HepG2 (cell line): ENCODE measurements around the gene C19orf44. TPM values are rescaled to one million over a fixed set of nuclear protein-coding genes. Genes with fewer than 3 reads are reported as not detected.
A peak's percentile ranks its signal among the peaks of the same experiment; 100 is the strongest.

ENCODE experiments used
- CBFB ChIP-seq: sonication (generic); formaldehyde crosslinking; IDR thresholded peaks from 2 replicates; pipeline ENCODE4 v1.4.0; 2020; ENCODE audit warnings: missing genetic modification reagents
- KDM4B ChIP-seq: sonication (generic); formaldehyde crosslinking; IDR thresholded peaks from 2 replicates; pipeline ENCODE4 v1.4.0; 2020; ENCODE audit warnings: missing genetic modification reagents
- MBD4 ChIP-seq: IDR thresholded peaks from 2 replicates; pipeline ENCODE4 v1.6.1; 2012; ENCODE audit warnings: low read length, inconsistent platforms, borderline replicate concordance
- NBN ChIP-seq: fragments of 450-650 bp; conservative IDR thresholded peaks from 2 replicates; pipeline ENCODE4 v1.6.1; 2017
- PRPF4 ChIP-seq: fragments of 200-400 bp; formaldehyde crosslinking; IDR thresholded peaks from 2 replicates; pipeline ENCODE4 v1.6.1; 2016; ENCODE audit warnings: low read length, low read depth; ENCODE audit not compliant: poor library complexity, severe bottlenecking
- RFX1 ChIP-seq: fragments of 450-650 bp; IDR thresholded peaks from 2 replicates; pipeline ENCODE4 v1.6.1; 2017
- SNAI1 ChIP-seq: sonication (generic); formaldehyde crosslinking; IDR thresholded peaks from 2 replicates; pipeline ENCODE4 v1.5.0; 2020; ENCODE audit warnings: mild to moderate bottlenecking, missing genetic modification reagents, borderline replicate concordance
- SP140L ChIP-seq: sonication (generic); formaldehyde crosslinking; IDR thresholded peaks from 2 replicates; pipeline ENCODE4 v1.4.0; 2020; ENCODE audit warnings: missing genetic modification reagents, borderline replicate concordance
- SPEN ChIP-seq: sonication (generic); formaldehyde crosslinking; IDR thresholded peaks from 2 replicates; pipeline ENCODE4 v1.5.1; 2020; ENCODE audit warnings: low read depth, mild to moderate bottlenecking, missing genetic modification reagents
- TBX2 ChIP-seq: sonication (generic); formaldehyde crosslinking; IDR thresholded peaks from 2 replicates; pipeline ENCODE4 v1.5.0; 2020; ENCODE audit warnings: missing genetic modification reagents, mild to moderate bottlenecking, borderline replicate concordance
- XRCC5 ChIP-seq: fragments of 200-400 bp; formaldehyde crosslinking; optimal IDR thresholded peaks from 2 replicates; pipeline ENCODE3; 2017; ENCODE audit warnings: mild to moderate bottlenecking, low read length
- ZKSCAN1 ChIP-seq: fragments of 150-350 bp; IDR thresholded peaks from 2 replicates; pipeline ENCODE4 v1.6.1; 2014; ENCODE audit warnings: low read length
- ZKSCAN8 ChIP-seq: IDR thresholded peaks from 2 replicates; pipeline ENCODE4 v1.6.1; 2016; ENCODE audit warnings: borderline replicate concordance, missing genetic modification reagents, missing compliant biosample characterization
- ZNF558 ChIP-seq: sonication (generic); formaldehyde crosslinking; IDR thresholded peaks from 2 replicates; pipeline ENCODE4 v1.9.0; 2022; ENCODE audit warnings: mild to moderate bottlenecking, missing genetic modification reagents, borderline replicate concordance
- ZNF615 ChIP-seq: sonication (generic); formaldehyde crosslinking; IDR thresholded peaks from 2 replicates; pipeline ENCODE4 v1.5.0; 2020; ENCODE audit warnings: mild to moderate bottlenecking, missing genetic modification reagents, borderline replicate concordance
- ZNF674 ChIP-seq: sonication (generic); formaldehyde crosslinking; IDR thresholded peaks from 2 replicates; pipeline ENCODE4 v1.5.0; 2020; ENCODE audit warnings: low read depth, mild to moderate bottlenecking, missing genetic modification reagents
- ZSCAN31 ChIP-seq: sonication (generic); formaldehyde crosslinking; IDR thresholded peaks from 2 replicates; pipeline ENCODE4 v1.5.0; 2020; ENCODE audit warnings: low read depth, mild to moderate bottlenecking, missing genetic modification reagents
- polyA plus RNA-seq, 8 experiments: library from polyadenylated mRNA; depleted of rRNA in 3 of 8; stranded (reverse) in 7 of 8; unstranded in 1 of 8; fragments of >200 nt; fragmentation: Illumina TruSeq in 4 of 8; extraction: Trizol in 4 of 8; gene quantifications; 2 replicates each; pipeline versions ENCODE4 v1.2.1 to v1.2.3, GENCODE V29; 2011 to 2016; ENCODE audit warnings: low read depth in 4 of 8, missing spikeins in 1 of 8, mixed read lengths in 1 of 8; ENCODE audit not compliant: insufficient read depth in 1 of 8
- total RNA-seq, 5 experiments: library from RNA; depleted of rRNA; stranded (reverse); fragments of >200 nt; fragmentation: Illumina TruSeq; extraction: Trizol; gene quantifications; 2 replicates each; pipeline ENCODE4 v1.2.3, GENCODE V29; 2016; ENCODE audit warnings: low read depth in 1 of 5
- TF ChIP-seq, protein P1 (sequence below): sonication (generic); formaldehyde crosslinking; IDR thresholded peaks from 2 replicates; pipeline ENCODE4 v1.4.0; 2020; ENCODE audit warnings: missing genetic modification reagents, borderline replicate concordance
- TF ChIP-seq, protein P2 (sequence below): IDR thresholded peaks from 2 replicates; pipeline ENCODE4 v1.4.0; 2020; ENCODE audit warnings: mild to moderate bottlenecking, missing genetic modification reagents
- TF ChIP-seq, protein P3 (sequence below): sonication (generic); formaldehyde crosslinking; IDR thresholded peaks from 2 replicates; pipeline ENCODE4 v1.4.0; 2020; ENCODE audit warnings: missing genetic modification reagents
- TF ChIP-seq, protein P4 (sequence below): sonication (generic); formaldehyde crosslinking; IDR thresholded peaks from 2 replicates; pipeline ENCODE4 v1.4.0; 2020; ENCODE audit warnings: missing genetic modification reagents

The C19orf44 gene
- total and polyA plus RNA-seq, 2 of the 13 experiments (the other 11 are each of a cell fraction or from before 2014, with no cell fraction given) = 3.2 to 4.3 TPM

DNA sequence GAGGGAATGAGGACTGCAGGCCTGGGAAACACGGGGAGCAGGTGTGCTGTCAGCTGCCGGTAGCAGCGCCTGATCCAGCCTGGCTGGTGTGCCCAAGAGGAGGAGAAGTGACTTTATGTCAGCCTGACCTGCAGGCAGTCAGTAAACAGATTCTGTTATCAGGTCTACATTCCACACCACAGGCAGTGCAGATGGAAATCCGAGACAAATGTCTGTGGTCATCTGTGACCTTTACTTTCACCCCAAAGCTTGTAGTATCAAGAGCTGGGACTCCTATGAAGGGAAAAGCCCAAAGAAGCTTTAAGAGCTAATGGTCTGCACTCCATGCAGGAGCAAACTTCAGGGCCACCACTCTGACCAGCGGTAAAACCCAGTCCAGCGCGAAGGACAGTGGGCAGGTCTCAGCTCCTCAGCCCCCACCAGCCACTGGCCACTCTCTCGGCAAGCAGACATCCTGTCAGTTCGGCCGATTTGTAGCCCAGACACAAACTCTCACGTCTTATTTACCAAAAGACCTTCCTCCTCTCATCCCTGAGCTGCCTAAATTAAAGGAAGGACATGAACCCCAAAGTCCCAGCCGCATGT, 32.1 kb upstream of the C19orf44 start (continued):
- TF ChIP-seq TBX2 (CRISPR knock-in tag) = peak; percentile 45; the same call in 1 of the 2 replicates
- no peak for TF ChIP-seq MBD4
- TF ChIP-seq ZSCAN31 (CRISPR knock-in tag) = no peak
- TF ChIP-seq ZNF558 (CRISPR knock-in tag) = no peak
- TF ChIP-seq RFX1 = no peak
- TF ChIP-seq ZNF615 = no peak
- TF ChIP-seq SPEN (CRISPR knock-in tag) = no peak
- TF ChIP-seq, protein P1, sequence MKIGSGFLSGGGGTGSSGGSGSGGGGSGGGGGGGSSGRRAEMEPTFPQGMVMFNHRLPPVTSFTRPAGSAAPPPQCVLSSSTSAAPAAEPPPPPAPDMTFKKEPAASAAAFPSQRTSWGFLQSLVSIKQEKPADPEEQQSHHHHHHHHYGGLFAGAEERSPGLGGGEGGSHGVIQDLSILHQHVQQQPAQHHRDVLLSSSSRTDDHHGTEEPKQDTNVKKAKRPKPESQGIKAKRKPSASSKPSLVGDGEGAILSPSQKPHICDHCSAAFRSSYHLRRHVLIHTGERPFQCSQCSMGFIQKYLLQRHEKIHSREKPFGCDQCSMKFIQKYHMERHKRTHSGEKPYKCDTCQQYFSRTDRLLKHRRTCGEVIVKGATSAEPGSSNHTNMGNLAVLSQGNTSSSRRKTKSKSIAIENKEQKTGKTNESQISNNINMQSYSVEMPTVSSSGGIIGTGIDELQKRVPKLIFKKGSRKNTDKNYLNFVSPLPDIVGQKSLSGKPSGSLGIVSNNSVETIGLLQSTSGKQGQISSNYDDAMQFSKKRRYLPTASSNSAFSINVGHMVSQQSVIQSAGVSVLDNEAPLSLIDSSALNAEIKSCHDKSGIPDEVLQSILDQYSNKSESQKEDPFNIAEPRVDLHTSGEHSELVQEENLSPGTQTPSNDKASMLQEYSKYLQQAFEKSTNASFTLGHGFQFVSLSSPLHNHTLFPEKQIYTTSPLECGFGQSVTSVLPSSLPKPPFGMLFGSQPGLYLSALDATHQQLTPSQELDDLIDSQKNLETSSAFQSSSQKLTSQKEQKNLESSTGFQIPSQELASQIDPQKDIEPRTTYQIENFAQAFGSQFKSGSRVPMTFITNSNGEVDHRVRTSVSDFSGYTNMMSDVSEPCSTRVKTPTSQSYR = no peak
- TF ChIP-seq CBFB (CRISPR knock-in tag) = peak; percentile 39; the same call in 1 of the 2 replicates
- TF ChIP-seq, protein P2, sequence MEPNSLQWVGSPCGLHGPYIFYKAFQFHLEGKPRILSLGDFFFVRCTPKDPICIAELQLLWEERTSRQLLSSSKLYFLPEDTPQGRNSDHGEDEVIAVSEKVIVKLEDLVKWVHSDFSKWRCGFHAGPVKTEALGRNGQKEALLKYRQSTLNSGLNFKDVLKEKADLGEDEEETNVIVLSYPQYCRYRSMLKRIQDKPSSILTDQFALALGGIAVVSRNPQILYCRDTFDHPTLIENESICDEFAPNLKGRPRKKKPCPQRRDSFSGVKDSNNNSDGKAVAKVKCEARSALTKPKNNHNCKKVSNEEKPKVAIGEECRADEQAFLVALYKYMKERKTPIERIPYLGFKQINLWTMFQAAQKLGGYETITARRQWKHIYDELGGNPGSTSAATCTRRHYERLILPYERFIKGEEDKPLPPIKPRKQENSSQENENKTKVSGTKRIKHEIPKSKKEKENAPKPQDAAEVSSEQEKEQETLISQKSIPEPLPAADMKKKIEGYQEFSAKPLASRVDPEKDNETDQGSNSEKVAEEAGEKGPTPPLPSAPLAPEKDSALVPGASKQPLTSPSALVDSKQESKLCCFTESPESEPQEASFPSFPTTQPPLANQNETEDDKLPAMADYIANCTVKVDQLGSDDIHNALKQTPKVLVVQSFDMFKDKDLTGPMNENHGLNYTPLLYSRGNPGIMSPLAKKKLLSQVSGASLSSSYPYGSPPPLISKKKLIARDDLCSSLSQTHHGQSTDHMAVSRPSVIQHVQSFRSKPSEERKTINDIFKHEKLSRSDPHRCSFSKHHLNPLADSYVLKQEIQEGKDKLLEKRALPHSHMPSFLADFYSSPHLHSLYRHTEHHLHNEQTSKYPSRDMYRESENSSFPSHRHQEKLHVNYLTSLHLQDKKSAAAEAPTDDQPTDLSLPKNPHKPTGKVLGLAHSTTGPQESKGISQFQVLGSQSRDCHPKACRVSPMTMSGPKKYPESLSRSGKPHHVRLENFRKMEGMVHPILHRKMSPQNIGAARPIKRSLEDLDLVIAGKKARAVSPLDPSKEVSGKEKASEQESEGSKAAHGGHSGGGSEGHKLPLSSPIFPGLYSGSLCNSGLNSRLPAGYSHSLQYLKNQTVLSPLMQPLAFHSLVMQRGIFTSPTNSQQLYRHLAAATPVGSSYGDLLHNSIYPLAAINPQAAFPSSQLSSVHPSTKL (CRISPR knock-in tag) = peak; percentile 65
- no peak for TF ChIP-seq ZNF674 (CRISPR knock-in tag)
- no peak for TF ChIP-seq SP140L (CRISPR knock-in tag)
- TF ChIP-seq, protein P3, sequence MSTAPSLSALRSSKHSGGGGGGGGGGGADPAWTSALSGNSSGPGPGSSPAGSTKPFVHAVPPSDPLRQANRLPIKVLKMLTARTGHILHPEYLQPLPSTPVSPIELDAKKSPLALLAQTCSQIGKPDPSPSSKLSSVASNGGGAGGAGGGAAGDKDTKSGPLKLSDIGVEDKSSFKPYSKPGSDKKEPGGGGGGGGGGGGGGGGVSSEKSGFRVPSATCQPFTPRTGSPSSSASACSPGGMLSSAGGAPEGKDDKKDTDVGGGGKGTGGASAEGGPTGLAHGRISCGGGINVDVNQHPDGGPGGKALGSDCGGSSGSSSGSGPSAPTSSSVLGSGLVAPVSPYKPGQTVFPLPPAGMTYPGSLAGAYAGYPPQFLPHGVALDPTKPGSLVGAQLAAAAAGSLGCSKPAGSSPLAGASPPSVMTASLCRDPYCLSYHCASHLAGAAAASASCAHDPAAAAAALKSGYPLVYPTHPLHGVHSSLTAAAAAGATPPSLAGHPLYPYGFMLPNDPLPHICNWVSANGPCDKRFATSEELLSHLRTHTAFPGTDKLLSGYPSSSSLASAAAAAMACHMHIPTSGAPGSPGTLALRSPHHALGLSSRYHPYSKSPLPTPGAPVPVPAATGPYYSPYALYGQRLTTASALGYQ = no peak; the same call in 1 of the 2 replicates
- 0 out of 2 replicates have a peak, but pooled peaks have one; percentile 15 for TF ChIP-seq ZKSCAN8
- 0 out of 2 replicates have a peak, but pooled peaks have one; percentile 36 for TF ChIP-seq KDM4B (CRISPR knock-in tag)
- no peak for TF ChIP-seq NBN
- TF ChIP-seq XRCC5 = no peak
- no peak for TF ChIP-seq ZKSCAN1
- no peak for TF ChIP-seq PRPF4
- TF ChIP-seq, protein P4, sequence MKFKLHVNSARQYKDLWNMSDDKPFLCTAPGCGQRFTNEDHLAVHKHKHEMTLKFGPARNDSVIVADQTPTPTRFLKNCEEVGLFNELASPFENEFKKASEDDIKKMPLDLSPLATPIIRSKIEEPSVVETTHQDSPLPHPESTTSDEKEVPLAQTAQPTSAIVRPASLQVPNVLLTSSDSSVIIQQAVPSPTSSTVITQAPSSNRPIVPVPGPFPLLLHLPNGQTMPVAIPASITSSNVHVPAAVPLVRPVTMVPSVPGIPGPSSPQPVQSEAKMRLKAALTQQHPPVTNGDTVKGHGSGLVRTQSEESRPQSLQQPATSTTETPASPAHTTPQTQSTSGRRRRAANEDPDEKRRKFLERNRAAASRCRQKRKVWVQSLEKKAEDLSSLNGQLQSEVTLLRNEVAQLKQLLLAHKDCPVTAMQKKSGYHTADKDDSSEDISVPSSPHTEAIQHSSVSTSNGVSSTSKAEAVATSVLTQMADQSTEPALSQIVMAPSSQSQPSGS (CRISPR knock-in tag) = 0 out of 2 replicates have a peak, but pooled peaks have one; percentile 25
- TF ChIP-seq SNAI1 (CRISPR knock-in tag) = no peak
